Keratinocyte (primary cell): ENCODE measurements around the gene MAGI3.

Source experiments
- EZH2 ChIP-seq: IDR thresholded peaks from one replicate; pipeline ENCODE4 v1.6.1; 2012; ENCODE audit warnings: inconsistent platforms, mild to moderate bottlenecking, low read length, moderate library complexity
- TF ChIP-seq, protein P1 (sequence below), 3 experiments: IDR thresholded peaks in 1 of 3; conservative IDR thresholded peaks in 1 of 3; optimal IDR thresholded peaks in 1 of 3; 2 replicates in 2 of 3; 3 replicates in 1 of 3; pipeline versions ENCODE3 to v1.5.1; 2011; ENCODE audit warnings: low read length in 3 of 3, mild to moderate bottlenecking in 3 of 3, moderate library complexity in 2 of 3, control low read depth in 1 of 3, inconsistent platforms in 1 of 3; ENCODE audit not compliant: insufficient read depth in 2 of 3; ENCODE audit errors: extremely low read depth in 1 of 3

DNA sequence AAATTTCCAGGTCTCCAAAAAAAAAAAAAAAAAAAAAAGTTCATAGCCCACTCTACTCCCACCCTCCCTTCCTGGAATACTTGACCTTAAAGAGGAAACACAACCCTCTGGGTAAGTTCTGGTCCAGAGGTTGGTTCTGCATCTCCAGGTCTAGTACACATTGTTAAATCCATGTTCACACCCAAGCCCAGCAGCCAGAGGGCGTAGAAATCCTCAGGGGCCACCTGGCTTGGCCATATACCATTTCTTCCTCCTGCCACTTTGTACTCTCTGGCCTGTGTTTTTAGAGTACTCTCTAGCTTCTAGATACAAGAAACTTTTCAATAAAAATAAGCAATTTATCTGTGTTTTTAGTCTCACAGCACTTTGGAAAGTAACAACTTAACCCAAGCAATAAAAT, 279.7 kb downstream of the MAGI3 start:
- TF ChIP-seq, protein P1, sequence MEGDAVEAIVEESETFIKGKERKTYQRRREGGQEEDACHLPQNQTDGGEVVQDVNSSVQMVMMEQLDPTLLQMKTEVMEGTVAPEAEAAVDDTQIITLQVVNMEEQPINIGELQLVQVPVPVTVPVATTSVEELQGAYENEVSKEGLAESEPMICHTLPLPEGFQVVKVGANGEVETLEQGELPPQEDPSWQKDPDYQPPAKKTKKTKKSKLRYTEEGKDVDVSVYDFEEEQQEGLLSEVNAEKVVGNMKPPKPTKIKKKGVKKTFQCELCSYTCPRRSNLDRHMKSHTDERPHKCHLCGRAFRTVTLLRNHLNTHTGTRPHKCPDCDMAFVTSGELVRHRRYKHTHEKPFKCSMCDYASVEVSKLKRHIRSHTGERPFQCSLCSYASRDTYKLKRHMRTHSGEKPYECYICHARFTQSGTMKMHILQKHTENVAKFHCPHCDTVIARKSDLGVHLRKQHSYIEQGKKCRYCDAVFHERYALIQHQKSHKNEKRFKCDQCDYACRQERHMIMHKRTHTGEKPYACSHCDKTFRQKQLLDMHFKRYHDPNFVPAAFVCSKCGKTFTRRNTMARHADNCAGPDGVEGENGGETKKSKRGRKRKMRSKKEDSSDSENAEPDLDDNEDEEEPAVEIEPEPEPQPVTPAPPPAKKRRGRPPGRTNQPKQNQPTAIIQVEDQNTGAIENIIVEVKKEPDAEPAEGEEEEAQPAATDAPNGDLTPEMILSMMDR (optimal IDR thresholded peaks at IDR 0.05 in 1 of 3, IDR thresholded peaks at IDR 0.05 in 1 of 3, conservative IDR thresholded peaks at IDR 0.05 in 1 of 3; ENCODE audit: extremely low read depth in 1 of 3, insufficient read depth in 2 of 3, low read length in 3 of 3), result no peak
- no peak for TF ChIP-seq EZH2
